ENCODE data around the gene CDH23. TPM values are rescaled to one million over a fixed set of nuclear protein-coding genes. Genes with fewer than 3 reads are reported as not detected.

The CDH23 gene
- total and polyA plus RNA-seq, 2 of the 8 experiments (the other 6 are each of a cell fraction or from before 2014, with no cell fraction given) = 1.9 to 4.9 TPM

- TF ChIP-seq SP1 (IDR thresholded peaks at IDR 0.05; ENCODE audit: low read depth, low read length) (no peak), KDM1A (IDR thresholded peaks at IDR 0.05; ENCODE audit: borderline replicate concordance, low read length) (peak; percentile 21; the same call in 1 of the 2 replicates)
- Histone ChIP-seq H3K36me3 (ENCODE audit: control insufficient read depth in 2 of 4, insufficient read depth in 4 of 4, low read length in 3 of 4) (no peaks in the 10 kb centered on the region), H3K4me3 (ENCODE audit: extremely low read depth in 1 of 4, insufficient read depth in 2 of 4, low read depth in 3 of 4, low read length in 4 of 4) (no peak overlapping the region), H3K18ac (ENCODE audit: extremely low read depth, low read length) (no peak overlapping the region), H3K9me3 (ENCODE audit: insufficient read depth in 2 of 2, low read depth in 1 of 2, low read length in 1 of 2) (no peaks in the 10 kb centered on the region), H3K27ac (ENCODE audit: low read depth, low read length) (no peak overlapping the region), H3K27me3 (replicated peaks in 1 of 4; ENCODE audit: control insufficient read depth in 3 of 4, extremely low read depth in 1 of 4, insufficient read depth in 3 of 4, low read length in 3 of 4) (no peaks in the 10 kb centered on the region), H3K56ac (replicated peaks; ENCODE audit: insufficient read length, low read depth, low read length) (no peak overlapping the region), H2BK5ac (ENCODE audit: low read depth, low read length) (no peak overlapping the region), H4K5ac (ENCODE audit: insufficient read length, low read depth, low read length) (no peak overlapping the region), H2AFZ (ENCODE audit: low read length) (no peak overlapping the region), H2BK20ac (ENCODE audit: low read length) (no peak overlapping the region), H3K14ac (ENCODE audit: insufficient read length) (no peak overlapping the region), H2BK120ac (replicated peaks; ENCODE audit: low read depth, low read length) (no peak overlapping the region), H4K8ac (ENCODE audit: extremely low read depth, insufficient read depth, low read length) (no peak overlapping the region; the same call in 1 of the 2 replicates), H4K91ac (replicated peaks; ENCODE audit: insufficient read length, low read length) (no peak overlapping the region), H4K20me1 (replicated peaks in 1 of 2; ENCODE audit: control insufficient read depth in 1 of 2, insufficient read depth in 2 of 2, low read length in 2 of 2) (peaks cover 0 to 6% of the 10 kb centered on the region in 2 experiments), H3K23me2 (ENCODE audit: low read depth, low read length) (peaks cover 4% of the 10 kb centered on the region; the same call in 1 of the 2 replicates), H3K4ac (replicated peaks; ENCODE audit: insufficient read length, low read depth, low read length) (no peak overlapping the region), H3K4me1 (replicated peaks in 1 of 4; ENCODE audit: control insufficient read depth in 3 of 4, insufficient read depth in 4 of 4, low read length in 3 of 4) (peaks cover 0 to 2% (median 0%) of the 10 kb centered on the region in 4 experiments; a peak in 2 of 7 replicates), H3K23ac (ENCODE audit: insufficient read length) (no peak overlapping the region), H3K4me2 (ENCODE audit: insufficient read depth in 1 of 2, low read depth in 2 of 2, low read length in 2 of 2) (no peak overlapping the region), H3K9ac (replicated peaks in 1 of 4; ENCODE audit: extremely low read depth in 1 of 4, low read depth in 3 of 4, low read length in 3 of 4) (no peak overlapping the region), H2BK15ac (ENCODE audit: low read length) (no peak overlapping the region), H3K79me1 (ENCODE audit: low read depth, low read length) (no peaks in the 10 kb centered on the region), H3K79me2 (ENCODE audit: control insufficient read depth in 1 of 2, insufficient read depth in 2 of 2, low read length in 2 of 2) (no peaks in the 10 kb centered on the region), H2BK12ac (ENCODE audit: low read depth, low read length) (no peak overlapping the region), H2AK5ac (ENCODE audit: low read depth, low read length) (peak overlapping the region; percentile 80; the same call in 1 of the 2 replicates)
- no peak for FAIRE-seq
- peak in 1 of 2 experiments; percentile 37 for DNase-seq (ENCODE audit: low read depth in 1 of 2, low spot score in 2 of 2)
- ChIA-PET POLR2A (ENCODE audit: partially characterized antibody) (no interaction called here), CTCF (ENCODE audit: partially characterized antibody) (interaction anchor here (1.1 to 4.2 kb wide), 7 partner anchors 8 to 213 kb away, joined by 4 to 33 read pairs (median 5); partner anchors contain the start of gene CDH23)
- WGBS, 2 experiments (ENCODE audit: extremely low coverage in 1 of 2, insufficient coverage in 1 of 2, insufficient read length in 1 of 2, insufficient replicate concordance in 2 of 2, low coverage in 1 of 2, low lambda C conversion rate in 2 of 2, missing lambda C conversion rate in 1 of 2) = 92% methylated on average over 3 of the region's 4 CpGs; no CpG with 5 or more reads in 1 of the 2 experiments
Measured at GRCh38 chr10:71434760-71435394, 38.2 kb downstream of the CDH23 start.
